Cardiac fibroblast (primary cell): ENCODE results near the gene RXFP1.

Source experiments
- DNase-seq, 2 donors: peaks; one replicate each; pipeline versions ENCODE4 v3.0.0 to v3.0.0-alpha.2; 2010; ENCODE audit warnings: low read depth in 2 of 2
- H3K4me3 ChIP-seq, 2 donors: replicated peaks in 1 of 2; 1 replicate in 1 of 2; 2 replicates in 1 of 2; pipeline ENCODE4 v1.5.1; 2011; ENCODE audit warnings: low read depth in 2 of 2, low read length in 2 of 2, mild to moderate bottlenecking in 2 of 2, moderate library complexity in 1 of 2
- CTCF ChIP-seq: IDR thresholded peaks from one replicate; pipeline ENCODE4 v1.5.1; 2011; ENCODE audit warnings: low read depth, mild to moderate bottlenecking, low read length, inconsistent platforms

The RXFP1 gene

GRCh38 chr4:158530898-158531297 lies 9.2 kb downstream of the RXFP1 start:
- no peak for TF ChIP-seq CTCF
- H3K4me3 ChIP-seq = no peak overlapping the region
- DNase-seq = no peak

GRCh38 chr4:158532556-158533231 lies 11.0 kb downstream of the RXFP1 start:
- no peak for DNase-seq
- H3K4me3 ChIP-seq = no peak overlapping the region
- no peak for TF ChIP-seq CTCF

GRCh38 chr4:158534727-158535126 lies 13.0 kb downstream of the RXFP1 start:
- H3K4me3 ChIP-seq = no peak overlapping the region
- no peak for DNase-seq
- TF ChIP-seq CTCF = no peak

- no peak for TF ChIP-seq CTCF
- peak; percentile 58 to 93 for DNase-seq
- no peak overlapping the region for H3K4me3 ChIP-seq
Observed at GRCh38 chr4:158535130-158535614, 13.5 kb downstream of the RXFP1 start.

GRCh38 chr4:158536833-158537232 lies 15.2 kb downstream of the RXFP1 start:
- DNase-seq = no peak
- no peak overlapping the region for H3K4me3 ChIP-seq
- no peak for TF ChIP-seq CTCF

GRCh38 chr4:158538176-158538575 lies 16.5 kb downstream of the RXFP1 start:
- peak; percentile 56 to 79 for DNase-seq
- no peak for TF ChIP-seq CTCF
- H3K4me3 ChIP-seq = no peak overlapping the region

GRCh38 chr4:158538911-158539310 lies 17.2 kb downstream of the RXFP1 start:
- no peak overlapping the region for H3K4me3 ChIP-seq
- TF ChIP-seq CTCF = no peak
- DNase-seq = no peak
